ENCODE results near the gene C15orf40.
A peak's percentile ranks its signal among the peaks of the same experiment; 100 is the strongest.
"Not testable (repeated sequence)": the region's sequence is repeated elsewhere in the genome, so short reads cannot be mapped to it uniquely, and the experiment has no call there.

C15orf40 gene

GRCh38 chr15:82952158-82953081 lies 59.0 kb downstream of the C15orf40 start, which contains the start of gene HOMER2:
Gene HOMER2, minus strand, starts transcription at chr15:82952720. Its CDS starts 185 bp downstream, at chr15:82952535.
- peak; percentile 23 for DNase-seq (ENCODE audit: low read depth)

DNA sequence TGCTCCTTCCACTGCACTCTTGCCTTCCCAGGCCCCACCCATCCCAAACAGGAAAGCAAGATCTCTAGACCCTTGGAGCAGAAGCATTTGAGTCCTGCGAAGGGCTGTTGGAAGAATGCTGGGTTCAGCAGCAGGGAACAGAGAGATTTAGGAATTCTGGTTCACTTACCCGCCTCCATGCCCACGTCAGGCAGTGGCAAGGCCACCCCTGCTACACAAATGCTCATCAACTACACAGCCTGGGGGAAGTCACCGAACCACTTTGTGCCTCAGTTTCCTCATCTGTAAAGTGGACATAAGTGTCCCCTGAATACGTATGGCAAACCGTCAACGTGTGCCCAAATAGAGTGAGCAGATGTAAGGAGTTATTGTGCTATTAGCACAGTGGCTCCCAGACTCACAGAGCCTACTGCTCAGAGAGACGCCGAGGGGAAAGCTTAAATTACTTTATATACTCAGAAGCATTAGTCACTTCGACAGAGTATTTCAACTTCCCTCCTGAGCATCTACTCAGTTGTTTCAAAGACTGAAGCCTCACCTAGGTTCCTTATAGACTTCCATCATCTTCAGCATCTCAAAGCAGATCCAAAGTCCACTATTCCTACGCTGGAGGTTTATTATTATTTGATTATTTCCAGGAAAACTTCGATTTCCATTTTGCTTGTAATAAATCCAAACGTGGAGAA lies 59.8 kb downstream of the C15orf40 start:
- peak; percentile 18 for DNase-seq (ENCODE audit: low read depth)

GRCh38 chr15:82950746-82951370 lies 60.6 kb downstream of the C15orf40 start:
- DNase-seq (ENCODE audit: low read depth), result no peak

GRCh38 chr15:82950295-82950694 lies 61.1 kb downstream of the C15orf40 start:
- no peak for DNase-seq (ENCODE audit: low read depth)

GRCh38 chr15:82946155-82946701 lies 65.2 kb downstream of the C15orf40 start:
- no peak for DNase-seq (ENCODE audit: low read depth)

GRCh38 chr15:82945326-82945725 lies 66.1 kb downstream of the C15orf40 start:
- no peak for DNase-seq (ENCODE audit: low read depth)

GRCh38 chr15:82944821-82945220 lies 66.6 kb downstream of the C15orf40 start:
- DNase-seq (ENCODE audit: low read depth), result peak; percentile 27

DNA sequence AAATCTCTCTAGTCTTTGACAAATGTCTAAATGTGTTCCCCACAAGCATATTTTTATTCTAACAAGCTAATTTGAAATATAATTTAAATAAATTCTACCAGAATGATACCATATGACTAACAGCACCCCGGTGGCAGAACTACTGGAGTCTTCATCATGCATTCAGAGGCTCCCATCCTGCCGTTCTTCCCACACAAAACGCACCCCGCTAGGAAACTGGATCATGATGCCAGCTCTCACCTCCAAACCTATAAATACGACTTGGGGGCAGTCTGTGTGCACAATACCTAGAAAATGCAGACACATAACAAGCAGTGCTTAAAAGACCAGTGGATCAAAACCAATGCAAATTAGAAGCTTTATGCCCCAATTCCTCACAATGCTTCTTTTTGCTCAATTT lies 67.4 kb downstream of the C15orf40 start:
- DNase-seq (ENCODE audit: low read depth), result no peak

DNA sequence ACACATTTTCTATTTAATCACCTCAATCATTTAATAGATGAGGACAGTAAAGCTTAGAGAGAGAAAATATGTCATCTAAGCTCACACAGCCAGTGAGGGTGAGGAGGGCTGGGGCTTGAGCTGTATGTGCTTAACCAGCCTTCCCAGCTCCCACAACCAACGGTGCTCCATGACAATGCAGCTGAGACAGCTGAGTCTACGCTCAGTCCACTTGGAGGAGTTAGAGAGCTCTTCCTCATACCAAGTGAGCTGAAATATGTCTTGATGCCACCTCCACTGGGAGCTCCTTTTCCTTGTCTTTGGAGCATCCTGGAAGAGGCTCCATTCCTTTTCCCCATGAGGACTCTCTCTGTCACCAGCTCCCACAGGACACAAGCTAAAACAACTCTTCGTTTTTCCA lies 68.3 kb downstream of the C15orf40 start:
- DNase-seq (ENCODE audit: low read depth), result no peak

DNA sequence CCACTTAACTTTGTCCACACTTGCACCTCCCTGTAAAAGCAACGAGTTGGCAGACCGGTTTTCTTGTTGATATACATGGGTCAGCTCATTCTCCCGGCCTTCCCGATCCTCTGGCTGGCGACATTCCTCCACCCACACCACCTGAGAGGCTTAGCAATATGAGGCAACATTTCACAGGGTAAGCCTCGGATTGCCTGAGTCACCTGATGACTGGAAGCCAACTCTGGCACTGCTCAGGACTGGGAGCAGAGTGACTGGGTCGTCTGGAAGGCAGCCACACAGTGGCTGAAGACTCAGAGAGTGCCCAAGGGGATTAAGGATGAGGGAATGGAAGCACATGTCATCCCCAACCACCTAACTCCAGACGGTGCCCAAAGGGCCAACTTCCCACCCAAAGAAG lies 68.7 kb downstream of the C15orf40 start:
- DNase-seq (ENCODE audit: low read depth), result peak; percentile 44

GRCh38 chr15:82939678-82940077 lies 71.8 kb downstream of the C15orf40 start:
- DNase-seq (ENCODE audit: low read depth), result not testable (repeated sequence)

All from ELR (cell line).